ENCODE results near the gene ZCCHC3. TPM values are rescaled to one million over a fixed set of nuclear protein-coding genes. Genes with fewer than 3 reads are reported as not detected.

ZCCHC3 gene
- total and polyA plus RNA-seq, 4 donors, result 2.4 to 22.1 (median 5.6) TPM

GRCh38 chr20:270517-270916 is 26.9 kb upstream of the ZCCHC3 start:
- Histone ChIP-seq H3K27me3 (ENCODE audit: control insufficient read depth in 4 of 4, insufficient read depth in 4 of 4, low read length in 3 of 4) (no peaks in the 10 kb centered on the region), H3K9me3 (ENCODE audit: control insufficient read depth in 4 of 4, low read length in 3 of 4) (no peaks in the 10 kb centered on the region), H3K36me3 (ENCODE audit: control insufficient read depth in 4 of 4, insufficient read depth in 3 of 4, low read depth in 1 of 4, low read length in 3 of 4) (no peaks in the 10 kb centered on the region), H3K9ac (ENCODE audit: low read depth in 1 of 2, low read length in 2 of 2) (no peak overlapping the region), H3K4me1 (ENCODE audit: control insufficient read depth in 4 of 4, insufficient read depth in 4 of 4, low read length in 3 of 4) (peaks cover 0 to 8% (median 5%) of the 10 kb centered on the region in 4 donors), H3K27ac (ENCODE audit: low read depth in 1 of 2, low read length in 2 of 2) (no peak overlapping the region), H3K4me3 (ENCODE audit: low read depth in 1 of 3, low read length in 3 of 3) (no peak overlapping the region)
- DNase-seq (ENCODE audit: low spot score), result no peak
- WGBS, result 96% methylated on average over 5 of the region's 5 CpGs
- no peak for TF ChIP-seq NR2F2 (IDR thresholded peaks at IDR 0.05)
- TF ChIP-seq ZBTB33 (IDR thresholded peaks at IDR 0.05), result no peak
- TF ChIP-seq FOXA1 (IDR thresholded peaks at IDR 0.05), result no peak

- peaks cover 0 to 8% (median 5%) of the 10 kb centered on the region in 4 donors for H3K4me1 ChIP-seq (ENCODE audit: control insufficient read depth in 4 of 4, insufficient read depth in 4 of 4, low read length in 3 of 4)
- H3K4me3 ChIP-seq (ENCODE audit: low read depth in 1 of 3, low read length in 3 of 3), result no peak overlapping the region
- H3K9ac ChIP-seq (ENCODE audit: low read depth in 1 of 2, low read length in 2 of 2), result no peak overlapping the region
- DNase-seq (ENCODE audit: low spot score), result no peak
- H3K27ac ChIP-seq (ENCODE audit: low read depth in 1 of 2, low read length in 2 of 2), result no peak overlapping the region
- TF ChIP-seq GABPA (IDR thresholded peaks at IDR 0.05 in 1 of 2, conservative IDR thresholded peaks at IDR 0.05 in 1 of 2) (no peak), TAF1 (conservative IDR thresholded peaks at IDR 0.05) (no peak), FOXA1 (IDR thresholded peaks at IDR 0.05) (no peak), FOXA2 (IDR thresholded peaks at IDR 0.05) (no peak), RAD21 (IDR thresholded peaks at IDR 0.05) (no peak)
- TF ChIP-seq, protein P1, sequence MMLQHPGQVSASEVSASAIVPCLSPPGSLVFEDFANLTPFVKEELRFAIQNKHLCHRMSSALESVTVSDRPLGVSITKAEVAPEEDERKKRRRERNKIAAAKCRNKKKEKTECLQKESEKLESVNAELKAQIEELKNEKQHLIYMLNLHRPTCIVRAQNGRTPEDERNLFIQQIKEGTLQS (IDR thresholded peaks at IDR 0.05), result no peak
- WGBS, result 93% methylated on average over 4 of the region's 4 CpGs
- no peaks in the 10 kb centered on the region for H3K27me3 ChIP-seq (ENCODE audit: control insufficient read depth in 4 of 4, insufficient read depth in 4 of 4, low read length in 3 of 4)
- peaks cover 0 to 4% (median 0%) of the 10 kb centered on the region in 4 donors for H3K36me3 ChIP-seq (ENCODE audit: control insufficient read depth in 4 of 4, insufficient read depth in 3 of 4, low read depth in 1 of 4, low read length in 3 of 4)
- no peaks in the 10 kb centered on the region for H3K9me3 ChIP-seq (ENCODE audit: control insufficient read depth in 4 of 4, low read length in 3 of 4)
Measured at GRCh38 chr20:271069-271468, 26.3 kb upstream of the ZCCHC3 start.

DNA sequence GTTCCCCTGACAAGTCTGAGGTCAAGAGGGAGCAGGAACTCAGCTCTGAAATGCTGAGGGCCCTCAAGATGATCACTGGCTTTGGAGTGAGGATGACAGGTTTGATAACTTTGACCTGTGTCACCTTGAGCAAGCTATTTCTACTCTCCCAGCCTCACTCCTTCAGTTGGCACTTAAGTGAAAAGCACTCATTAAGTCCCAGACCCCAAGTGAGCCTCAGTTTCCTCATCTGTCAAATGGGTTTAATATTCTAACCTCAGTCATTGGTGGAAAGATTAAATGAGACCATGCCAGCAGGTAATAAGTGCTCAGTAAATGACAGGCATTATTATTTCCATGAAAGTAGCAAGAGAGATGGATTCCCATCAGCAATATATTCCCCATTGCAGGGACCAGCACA is 25.8 kb upstream of the ZCCHC3 start:
- Histone ChIP-seq H3K9me3 (ENCODE audit: control insufficient read depth in 4 of 4, low read length in 3 of 4) (no peaks in the 10 kb centered on the region), H3K4me3 (ENCODE audit: low read depth in 1 of 3, low read length in 3 of 3) (no peak overlapping the region), H3K27me3 (ENCODE audit: control insufficient read depth in 4 of 4, insufficient read depth in 4 of 4, low read length in 3 of 4) (no peaks in the 10 kb centered on the region), H3K27ac (ENCODE audit: low read depth in 1 of 2, low read length in 2 of 2) (no peak overlapping the region), H3K9ac (ENCODE audit: low read depth in 1 of 2, low read length in 2 of 2) (no peak overlapping the region), H3K4me1 (ENCODE audit: control insufficient read depth in 4 of 4, insufficient read depth in 4 of 4, low read length in 3 of 4) (peaks cover 0 to 7% (median 4%) of the 10 kb centered on the region in 4 donors), H3K36me3 (ENCODE audit: control insufficient read depth in 4 of 4, insufficient read depth in 3 of 4, low read depth in 1 of 4, low read length in 3 of 4) (peaks cover 0 to 8% (median 0%) of the 10 kb centered on the region in 4 donors)
- DNase-seq (ENCODE audit: low spot score), result no peak
- no peak for TF ChIP-seq FOXA1 (IDR thresholded peaks at IDR 0.05)
- TF ChIP-seq MAX (IDR thresholded peaks at IDR 0.05), result no peak
- TF ChIP-seq, protein P1 (IDR thresholded peaks at IDR 0.05), result no peak
- no peak for TF ChIP-seq JUND (IDR thresholded peaks at IDR 0.05)
- no peak for TF ChIP-seq YY1 (IDR thresholded peaks at IDR 0.05)
- no peak for TF ChIP-seq GABPA (IDR thresholded peaks at IDR 0.05 in 1 of 2, conservative IDR thresholded peaks at IDR 0.05 in 1 of 2)
- no peak for TF ChIP-seq RXRA (IDR thresholded peaks at IDR 0.05)
- TF ChIP-seq HNF4G (IDR thresholded peaks at IDR 0.05), result no peak
- no peak for TF ChIP-seq NR2F2 (IDR thresholded peaks at IDR 0.05)
- no peak for TF ChIP-seq SP1 (IDR thresholded peaks at IDR 0.05)

Measured in liver (tissue), 9 donors.